ACHN (cell line): ENCODE results near the gene NUP93.

Source experiments
- DNase-seq: peaks from one replicate; pipeline ENCODE4 v3.0.0-alpha.2; 2015
- in situ Hi-C: cut with HindIII; loops from 2 replicates; pipeline ENCODE4 v1.10.0; 2017; ENCODE audit warnings: low sequenced_read_pairs, low pct_ligation_motif_present, low pct_unique_long_range_greater_than_20kb

The NUP93 gene

DNA sequence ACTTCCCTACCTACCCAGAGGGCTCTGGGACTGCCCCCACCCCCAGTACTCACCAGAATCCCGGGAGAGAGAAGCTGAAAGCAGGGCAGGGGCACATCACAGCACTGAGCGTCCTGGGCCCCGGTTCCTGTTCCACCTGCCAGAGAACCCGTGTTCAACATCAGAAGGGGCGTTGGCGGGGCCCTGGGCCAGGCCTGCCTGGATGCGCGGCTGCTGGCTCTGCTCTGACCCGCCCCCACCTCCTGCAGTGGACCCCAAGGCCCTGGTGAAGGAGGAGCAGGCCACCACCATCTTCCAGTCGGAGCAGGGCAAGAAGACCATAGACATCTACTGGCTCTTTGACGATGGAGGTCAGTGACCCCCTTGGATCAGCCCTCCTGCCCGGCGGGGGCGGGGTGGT lies 162.8 kb downstream of the NUP93 start:
- no peak for DNase-seq
- in situ Hi-C loops: no loop called here

DNA sequence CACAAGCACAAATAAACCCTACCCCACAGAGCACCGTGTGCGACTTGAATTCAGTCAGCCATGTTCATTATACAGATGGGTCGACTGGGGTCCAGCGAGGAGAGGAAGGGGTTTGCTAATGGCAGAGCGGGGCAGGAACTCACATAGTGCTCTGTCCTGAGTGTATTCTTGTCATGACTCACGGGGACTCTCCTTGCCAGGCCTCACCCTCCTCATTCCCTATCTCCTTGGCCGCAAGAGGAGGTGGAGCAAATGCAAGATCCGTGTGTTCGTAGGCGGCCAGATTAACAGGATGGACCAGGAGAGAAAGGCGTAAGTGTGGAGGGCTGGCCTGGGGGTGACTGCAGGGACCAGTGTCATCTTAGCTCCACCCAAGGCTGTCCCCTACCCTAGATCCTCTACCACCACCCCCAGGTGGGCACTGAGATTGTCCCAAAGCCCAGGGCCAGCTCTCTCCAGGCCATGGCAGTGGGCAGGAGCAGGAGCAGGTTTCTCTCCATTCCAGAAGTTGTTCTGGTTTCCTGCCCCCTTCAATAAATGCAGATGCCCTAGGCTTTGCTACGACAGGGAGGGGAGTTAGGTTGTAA lies 164.5 kb downstream of the NUP93 start:
- in situ Hi-C loops: no loop called here

DNA sequence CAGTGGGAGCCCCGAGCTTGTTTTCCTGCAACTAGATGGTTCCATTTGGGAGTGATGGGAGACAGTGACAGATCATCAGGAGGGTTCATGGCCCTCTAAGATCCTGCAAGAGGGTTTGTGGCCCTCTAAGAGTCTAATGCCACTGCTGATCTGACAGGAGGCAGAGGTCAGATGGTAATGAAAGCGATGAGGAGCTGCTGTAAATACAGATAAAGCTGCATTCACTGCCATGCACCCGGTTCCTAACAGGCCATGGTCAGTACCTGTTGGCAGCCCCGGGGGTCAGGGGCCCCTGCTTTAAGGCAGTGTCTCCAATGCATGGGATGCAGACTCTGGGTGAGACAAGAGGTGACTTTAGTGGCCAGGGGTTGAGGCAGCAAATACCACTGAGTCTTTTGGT lies 165.9 kb downstream of the NUP93 start:
- DNase-seq: no peak
- in situ Hi-C loops: no loop called here

More for the DNA sequence above, 164.5 kb downstream of the NUP93 start:
- no peak for DNase-seq

DNA sequence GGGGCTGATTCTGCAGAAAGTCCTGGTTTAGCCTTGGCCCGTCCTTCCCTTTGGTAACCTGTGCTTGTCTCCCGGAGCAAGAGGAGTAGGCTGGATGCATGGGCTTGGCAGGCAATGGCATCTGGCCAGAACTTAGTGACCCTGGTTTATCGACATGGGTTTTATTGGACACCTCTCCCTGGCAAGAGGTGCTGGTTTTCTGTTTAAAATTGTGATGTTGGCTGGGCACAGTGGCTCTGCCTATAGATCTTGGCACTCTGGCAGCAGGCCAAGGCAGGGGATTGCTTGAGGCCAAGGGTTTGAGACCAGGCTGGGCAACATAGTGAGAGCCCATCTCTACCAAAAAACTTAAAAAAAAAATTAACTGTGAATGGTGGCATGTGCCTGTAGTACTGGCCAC lies 166.3 kb downstream of the NUP93 start:
- in situ Hi-C loops: no loop called here
- DNase-seq: no peak

DNA sequence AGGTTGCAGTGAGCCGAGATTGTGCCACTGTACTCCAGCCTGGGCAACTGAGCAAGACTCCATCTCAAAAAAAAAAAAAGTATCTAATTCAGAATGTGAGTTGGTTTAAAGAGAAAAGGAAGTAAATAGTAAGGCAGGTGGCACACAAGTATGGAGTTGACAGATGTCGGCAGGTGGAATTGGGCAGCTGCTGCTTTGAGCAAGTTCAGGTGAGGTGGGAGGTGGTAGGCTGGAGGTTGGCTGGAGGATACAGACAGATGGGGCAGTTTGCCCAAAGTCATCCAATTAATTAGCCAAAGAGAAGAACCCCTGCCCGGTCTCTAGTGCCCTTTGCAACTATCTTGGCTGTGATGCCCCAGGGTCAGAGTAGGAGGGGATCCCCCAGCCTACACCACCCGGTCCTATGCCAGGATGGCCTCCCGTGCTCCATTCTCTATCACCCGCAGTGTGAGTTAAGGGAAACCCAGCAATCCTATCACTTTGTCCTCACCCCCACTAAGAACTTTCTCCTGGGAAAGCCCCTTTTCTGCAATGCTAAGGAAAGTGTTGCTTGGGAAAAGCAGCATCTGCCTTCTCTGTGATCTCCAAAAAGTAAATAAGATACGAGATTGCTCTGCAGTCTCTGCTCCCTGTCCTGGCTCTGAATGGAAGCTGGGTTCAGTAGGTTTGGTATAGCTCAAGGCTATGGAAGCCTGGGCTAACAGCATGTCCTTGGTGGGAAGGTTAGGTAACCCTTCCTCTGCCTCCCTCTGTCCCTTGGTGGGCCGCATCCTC lies 167.3 kb downstream of the NUP93 start:
- in situ Hi-C loops: no loop called here
- no peak for DNase-seq

DNA sequence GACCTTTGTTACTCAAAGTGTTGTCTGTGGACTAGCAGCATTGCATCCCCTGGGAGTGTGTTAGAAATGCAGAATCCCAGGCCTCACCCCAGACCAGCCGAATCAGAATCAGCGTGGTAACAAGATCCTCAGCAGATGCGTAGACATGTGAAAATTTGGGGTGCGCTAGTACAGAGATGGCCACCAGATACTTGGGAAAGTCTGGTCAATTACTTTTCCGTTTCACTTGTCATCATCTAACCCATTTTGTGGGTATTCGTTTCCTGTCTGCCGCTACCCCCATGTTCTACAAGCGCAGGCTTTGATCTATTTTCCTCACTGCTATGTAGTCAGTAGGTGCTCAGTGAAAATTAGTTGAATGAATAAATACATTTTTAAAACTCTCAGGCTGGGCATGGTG lies 168.9 kb downstream of the NUP93 start:
- no peak for DNase-seq
- in situ Hi-C loops: no loop called here
